ENCODE results near the gene PRCP.
A peak's percentile ranks its signal among the peaks of the same experiment; 100 is the strongest.
"Not testable (repeated sequence)": the region's sequence is repeated elsewhere in the genome, so short reads cannot be mapped to it uniquely, and the experiment has no call there.

PRCP gene

GRCh38 chr11:82867495-82868082, 32.6 kb downstream of the PRCP start:
- DNase-seq: peak; percentile 63

- DNase-seq: no peak
Observed at GRCh38 chr11:82865841-82866240, 34.4 kb downstream of the PRCP start.

GRCh38 chr11:82864268-82864667, 36.0 kb downstream of the PRCP start:
- peak; percentile 67 for DNase-seq

GRCh38 chr11:82863209-82863608, 37.0 kb downstream of the PRCP start:
- DNase-seq: no peak

- no peak for DNase-seq
Observed at GRCh38 chr11:82862379-82862778, 37.9 kb downstream of the PRCP start.

GRCh38 chr11:82859750-82860149, 40.5 kb downstream of the PRCP start:
- DNase-seq: no peak

- no peak for DNase-seq
Observed at GRCh38 chr11:82858556-82859091, 41.6 kb downstream of the PRCP start.

GRCh38 chr11:82858133-82858532, 42.1 kb downstream of the PRCP start:
- no peak for DNase-seq

GRCh38 chr11:82857145-82857544, 43.1 kb downstream of the PRCP start:
- no peak for DNase-seq

GRCh38 chr11:82855616-82856015, 44.6 kb downstream of the PRCP start:
- no peak for DNase-seq

GRCh38 chr11:82854916-82855315, 45.3 kb downstream of the PRCP start:
- not testable (repeated sequence) for DNase-seq

- no peak for DNase-seq
Observed at GRCh38 chr11:82854242-82854641, 46.0 kb downstream of the PRCP start.

GRCh38 chr11:82848829-82849228, 51.4 kb downstream of the PRCP start:
- no peak for DNase-seq

GRCh38 chr11:82845356-82846353, 54.6 kb downstream of the PRCP start:
- no peak for DNase-seq

GRCh38 chr11:82843057-82843795, 57.0 kb downstream of the PRCP start:
- no peak for DNase-seq

- DNase-seq: no peak
Observed at GRCh38 chr11:82842019-82842418, 58.2 kb downstream of the PRCP start.

- DNase-seq: no peak
Observed at GRCh38 chr11:82837650-82838049, 62.6 kb downstream of the PRCP start.

GRCh38 chr11:82832983-82833382, 67.2 kb downstream of the PRCP start:
- no peak for DNase-seq

GRCh38 chr11:82831364-82831763, 68.9 kb downstream of the PRCP start:
- DNase-seq: no peak

GRCh38 chr11:82830746-82831145, 69.5 kb downstream of the PRCP start:
- no peak for DNase-seq

- DNase-seq: no peak
Observed at GRCh38 chr11:82829101-82829500, 71.1 kb downstream of the PRCP start.

GRCh38 chr11:82828472-82828871, 71.8 kb downstream of the PRCP start:
- no peak for DNase-seq

- DNase-seq: no peak
Observed at GRCh38 chr11:82826526-82826925, 73.7 kb downstream of the PRCP start.
